ENCODE results near the gene CNR1.

DNA sequence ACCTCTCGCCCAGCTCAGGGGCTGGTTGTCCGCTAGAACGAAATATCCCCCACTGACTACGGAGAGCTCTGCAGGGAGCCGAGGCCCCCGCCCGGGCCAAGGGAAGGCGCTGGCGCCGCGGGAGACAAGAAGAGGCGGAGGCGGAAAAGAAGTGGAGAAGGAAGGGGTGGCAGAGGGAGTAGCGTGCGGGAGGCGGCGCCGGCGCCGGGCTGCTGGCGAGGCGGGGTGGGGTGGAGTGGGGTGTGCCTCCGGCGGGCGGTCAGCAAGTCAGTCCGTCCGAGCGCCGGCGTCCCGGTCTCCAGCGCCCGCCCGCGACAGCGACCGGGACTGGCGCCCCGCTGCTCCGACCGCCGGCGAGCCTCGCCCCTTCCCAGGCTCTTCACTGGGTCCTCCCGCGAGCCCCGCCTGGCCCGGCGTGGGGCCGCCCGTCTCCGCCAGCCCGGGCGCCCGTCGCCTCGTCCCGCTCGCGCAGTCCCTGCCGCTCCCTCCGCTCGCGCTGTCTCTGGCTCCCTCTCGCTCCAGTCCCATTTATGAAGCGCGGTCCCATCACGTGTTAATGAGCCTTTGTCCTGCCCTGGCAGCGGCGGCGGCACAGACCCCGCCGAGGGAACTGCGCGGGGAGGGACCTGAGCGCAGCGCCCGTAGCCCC lies at the start of gene CNR1:
- TF ChIP-seq, protein P1, sequence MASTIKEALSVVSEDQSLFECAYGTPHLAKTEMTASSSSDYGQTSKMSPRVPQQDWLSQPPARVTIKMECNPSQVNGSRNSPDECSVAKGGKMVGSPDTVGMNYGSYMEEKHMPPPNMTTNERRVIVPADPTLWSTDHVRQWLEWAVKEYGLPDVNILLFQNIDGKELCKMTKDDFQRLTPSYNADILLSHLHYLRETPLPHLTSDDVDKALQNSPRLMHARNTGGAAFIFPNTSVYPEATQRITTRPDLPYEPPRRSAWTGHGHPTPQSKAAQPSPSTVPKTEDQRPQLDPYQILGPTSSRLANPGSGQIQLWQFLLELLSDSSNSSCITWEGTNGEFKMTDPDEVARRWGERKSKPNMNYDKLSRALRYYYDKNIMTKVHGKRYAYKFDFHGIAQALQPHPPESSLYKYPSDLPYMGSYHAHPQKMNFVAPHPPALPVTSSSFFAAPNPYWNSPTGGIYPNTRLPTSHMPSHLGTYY (CRISPR knock-in tag; IDR thresholded peaks at IDR 0.05), result no peak
- TF ChIP-seq, protein P2, sequence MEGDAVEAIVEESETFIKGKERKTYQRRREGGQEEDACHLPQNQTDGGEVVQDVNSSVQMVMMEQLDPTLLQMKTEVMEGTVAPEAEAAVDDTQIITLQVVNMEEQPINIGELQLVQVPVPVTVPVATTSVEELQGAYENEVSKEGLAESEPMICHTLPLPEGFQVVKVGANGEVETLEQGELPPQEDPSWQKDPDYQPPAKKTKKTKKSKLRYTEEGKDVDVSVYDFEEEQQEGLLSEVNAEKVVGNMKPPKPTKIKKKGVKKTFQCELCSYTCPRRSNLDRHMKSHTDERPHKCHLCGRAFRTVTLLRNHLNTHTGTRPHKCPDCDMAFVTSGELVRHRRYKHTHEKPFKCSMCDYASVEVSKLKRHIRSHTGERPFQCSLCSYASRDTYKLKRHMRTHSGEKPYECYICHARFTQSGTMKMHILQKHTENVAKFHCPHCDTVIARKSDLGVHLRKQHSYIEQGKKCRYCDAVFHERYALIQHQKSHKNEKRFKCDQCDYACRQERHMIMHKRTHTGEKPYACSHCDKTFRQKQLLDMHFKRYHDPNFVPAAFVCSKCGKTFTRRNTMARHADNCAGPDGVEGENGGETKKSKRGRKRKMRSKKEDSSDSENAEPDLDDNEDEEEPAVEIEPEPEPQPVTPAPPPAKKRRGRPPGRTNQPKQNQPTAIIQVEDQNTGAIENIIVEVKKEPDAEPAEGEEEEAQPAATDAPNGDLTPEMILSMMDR (IDR thresholded peaks at IDR 0.05), result no peak
- TF ChIP-seq ZBTB21 (CRISPR knock-in tag; IDR thresholded peaks at IDR 0.05; ENCODE audit: borderline replicate concordance) (no peak), ZNF396 (CRISPR knock-in tag; IDR thresholded peaks at IDR 0.05; ENCODE audit: borderline replicate concordance) (no peak), NFE2L1 (CRISPR knock-in tag; IDR thresholded peaks at IDR 0.05) (peak; percentile 23; the same call in 1 of the 2 replicates), ETV6 (CRISPR knock-in tag; IDR thresholded peaks at IDR 0.05) (no peak), SP1 (CRISPR knock-in tag; conservative IDR thresholded peaks at IDR 0.05) (no peak), NR2C2 (CRISPR knock-in tag; IDR thresholded peaks at IDR 0.05) (no peak)
- TF ChIP-seq, protein P3, sequence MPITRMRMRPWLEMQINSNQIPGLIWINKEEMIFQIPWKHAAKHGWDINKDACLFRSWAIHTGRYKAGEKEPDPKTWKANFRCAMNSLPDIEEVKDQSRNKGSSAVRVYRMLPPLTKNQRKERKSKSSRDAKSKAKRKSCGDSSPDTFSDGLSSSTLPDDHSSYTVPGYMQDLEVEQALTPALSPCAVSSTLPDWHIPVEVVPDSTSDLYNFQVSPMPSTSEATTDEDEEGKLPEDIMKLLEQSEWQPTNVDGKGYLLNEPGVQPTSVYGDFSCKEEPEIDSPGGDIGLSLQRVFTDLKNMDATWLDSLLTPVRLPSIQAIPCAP (CRISPR knock-in tag; IDR thresholded peaks at IDR 0.05), result no peak
- TF ChIP-seq, protein P4, sequence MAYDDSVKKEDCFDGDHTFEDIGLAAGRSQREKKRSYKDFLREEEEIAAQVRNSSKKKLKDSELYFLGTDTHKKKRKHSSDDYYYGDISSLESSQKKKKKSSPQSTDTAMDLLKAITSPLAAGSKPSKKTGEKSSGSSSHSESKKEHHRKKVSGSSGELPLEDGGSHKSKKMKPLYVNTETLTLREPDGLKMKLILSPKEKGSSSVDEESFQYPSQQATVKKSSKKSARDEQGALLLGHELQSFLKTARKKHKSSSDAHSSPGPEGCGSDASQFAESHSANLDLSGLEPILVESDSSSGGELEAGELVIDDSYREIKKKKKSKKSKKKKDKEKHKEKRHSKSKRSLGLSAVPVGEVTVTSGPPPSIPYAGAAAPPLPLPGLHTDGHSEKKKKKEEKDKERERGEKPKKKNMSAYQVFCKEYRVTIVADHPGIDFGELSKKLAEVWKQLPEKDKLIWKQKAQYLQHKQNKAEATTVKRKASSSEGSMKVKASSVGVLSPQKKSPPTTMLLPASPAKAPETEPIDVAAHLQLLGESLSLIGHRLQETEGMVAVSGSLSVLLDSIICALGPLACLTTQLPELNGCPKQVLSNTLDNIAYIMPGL (CRISPR knock-in tag; IDR thresholded peaks at IDR 0.05), result no peak; the same call in 1 of the 2 replicates
- TF ChIP-seq, protein P5, sequence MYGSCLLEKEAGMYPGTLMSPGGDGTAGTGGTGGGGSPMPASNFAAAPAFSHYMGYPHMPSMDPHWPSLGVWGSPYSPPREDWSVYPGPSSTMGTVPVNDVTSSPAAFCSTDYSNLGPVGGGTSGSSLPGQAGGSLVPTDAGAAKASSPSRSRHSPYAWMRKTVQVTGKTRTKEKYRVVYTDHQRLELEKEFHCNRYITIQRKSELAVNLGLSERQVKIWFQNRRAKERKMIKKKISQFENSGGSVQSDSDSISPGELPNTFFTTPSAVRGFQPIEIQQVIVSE (CRISPR knock-in tag; IDR thresholded peaks at IDR 0.05; ENCODE audit: borderline replicate concordance), result no peak
- TF ChIP-seq, protein P6, sequence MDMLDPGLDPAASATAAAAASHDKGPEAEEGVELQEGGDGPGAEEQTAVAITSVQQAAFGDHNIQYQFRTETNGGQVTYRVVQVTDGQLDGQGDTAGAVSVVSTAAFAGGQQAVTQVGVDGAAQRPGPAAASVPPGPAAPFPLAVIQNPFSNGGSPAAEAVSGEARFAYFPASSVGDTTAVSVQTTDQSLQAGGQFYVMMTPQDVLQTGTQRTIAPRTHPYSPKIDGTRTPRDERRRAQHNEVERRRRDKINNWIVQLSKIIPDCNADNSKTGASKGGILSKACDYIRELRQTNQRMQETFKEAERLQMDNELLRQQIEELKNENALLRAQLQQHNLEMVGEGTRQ (CRISPR knock-in tag; IDR thresholded peaks at IDR 0.05), result peak; percentile 74

Measured in WTC11 (cell line).